Body of pancreas (tissue), 4 donors: ENCODE measurements around the gene USP47.

Experiments
- CTCF ChIP-seq, 7 experiments: fragments of 450-650 bp in 4 of 7; fragments of 200-600 bp in 3 of 7; sonication (generic) in 3 of 7; IDR thresholded peaks; one replicate each; pipeline ENCODE4 v1.5.1; 2016 to 2019; ENCODE audit warnings: antibody characterized with exemption in 7 of 7
- POLR2A ChIP-seq, 3 donors: fragments of 450-650 bp; IDR thresholded peaks; one replicate each; pipeline ENCODE4 v1.6.1; 2016; ENCODE audit warnings: antibody characterized with exemption in 3 of 3, mild to moderate bottlenecking in 2 of 3

GRCh38 chr11:11965192-11965591, 123.4 kb downstream of the USP47 start:
- TF ChIP-seq CTCF (IDR thresholded peaks at IDR 0.05) (no peak), POLR2A (IDR thresholded peaks at IDR 0.05) (no peak)
